Germinal center (tissue), 1 donor: ENCODE results near the gene CHKB.
"Not testable (repeated sequence)": the region's sequence is repeated elsewhere in the genome, so short reads cannot be mapped to it uniquely, and the experiment has no call there.

Experiments used
- DNase-seq: peaks from one replicate; pipeline ENCODE4 v3.0.0; 2012; ENCODE audit warnings: mixed read lengths, low spot score

CHKB gene, protein sequence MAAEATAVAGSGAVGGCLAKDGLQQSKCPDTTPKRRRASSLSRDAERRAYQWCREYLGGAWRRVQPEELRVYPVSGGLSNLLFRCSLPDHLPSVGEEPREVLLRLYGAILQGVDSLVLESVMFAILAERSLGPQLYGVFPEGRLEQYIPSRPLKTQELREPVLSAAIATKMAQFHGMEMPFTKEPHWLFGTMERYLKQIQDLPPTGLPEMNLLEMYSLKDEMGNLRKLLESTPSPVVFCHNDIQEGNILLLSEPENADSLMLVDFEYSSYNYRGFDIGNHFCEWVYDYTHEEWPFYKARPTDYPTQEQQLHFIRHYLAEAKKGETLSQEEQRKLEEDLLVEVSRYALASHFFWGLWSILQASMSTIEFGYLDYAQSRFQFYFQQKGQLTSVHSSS

DNA sequence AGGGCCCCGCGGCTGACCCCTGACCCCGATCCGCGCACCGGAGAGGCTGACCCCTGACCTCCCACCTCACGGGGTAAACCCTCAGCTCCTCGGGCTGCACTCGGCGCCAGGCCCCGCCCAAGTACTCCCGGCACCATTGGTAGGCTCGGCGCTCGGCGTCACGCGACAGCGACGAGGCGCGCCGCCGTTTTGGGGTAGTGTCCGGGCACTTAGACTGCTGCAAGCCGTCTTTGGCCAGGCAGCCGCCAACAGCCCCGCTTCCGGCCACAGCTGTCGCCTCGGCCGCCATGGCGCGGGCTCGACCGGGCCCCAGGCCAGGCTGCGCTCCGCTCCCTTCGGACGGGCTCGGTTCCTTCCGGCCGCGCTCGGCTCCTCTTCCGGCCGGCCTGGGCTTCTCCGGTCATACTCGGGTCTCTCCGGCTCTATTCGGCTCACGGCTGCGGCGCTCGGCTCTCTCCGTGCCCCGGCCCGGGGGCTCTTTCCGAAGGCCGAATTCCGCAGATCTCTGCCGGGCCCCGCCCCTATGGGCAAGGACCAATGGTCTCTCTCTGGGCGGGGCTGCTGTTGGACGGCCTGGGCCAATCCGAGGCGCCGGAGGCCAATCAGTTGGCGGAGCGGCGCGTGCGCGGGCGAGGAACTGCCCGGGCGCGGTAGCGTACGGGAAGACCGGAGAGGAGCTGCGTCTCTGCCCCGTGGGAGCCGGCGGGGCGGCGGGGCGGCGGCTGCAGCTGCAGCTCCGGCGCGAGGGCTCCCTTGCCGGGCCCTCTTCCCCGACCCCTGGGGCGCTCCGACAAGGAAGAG, at the start of gene CHKB:
CHKB (minus strand) TSS at position 357 of the 801 bp plus-strand sequence; CDS start at position 289, 68 bp downstream.
- DNase-seq = peak; percentile 99

DNA sequence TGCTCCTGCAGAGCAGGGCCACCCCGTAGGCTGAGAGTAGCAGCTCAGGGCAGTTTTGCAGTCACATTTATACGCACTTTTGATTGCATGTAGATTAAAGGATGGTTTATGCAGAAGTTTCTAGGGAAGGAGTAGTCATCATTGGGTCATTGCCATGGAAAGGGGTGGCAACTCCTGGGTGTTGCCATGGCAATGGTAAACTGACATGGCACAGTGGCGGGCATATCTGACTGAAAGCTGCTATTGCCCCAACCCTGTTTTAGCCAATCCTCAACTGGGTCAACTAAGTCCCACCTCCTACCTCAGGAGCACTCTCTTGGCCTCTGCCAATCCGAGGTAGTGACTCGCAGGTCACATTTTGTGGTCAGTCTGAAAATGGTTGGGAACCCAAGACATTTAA, 47.7 kb upstream of the CHKB start:
- no peak for DNase-seq

DNA sequence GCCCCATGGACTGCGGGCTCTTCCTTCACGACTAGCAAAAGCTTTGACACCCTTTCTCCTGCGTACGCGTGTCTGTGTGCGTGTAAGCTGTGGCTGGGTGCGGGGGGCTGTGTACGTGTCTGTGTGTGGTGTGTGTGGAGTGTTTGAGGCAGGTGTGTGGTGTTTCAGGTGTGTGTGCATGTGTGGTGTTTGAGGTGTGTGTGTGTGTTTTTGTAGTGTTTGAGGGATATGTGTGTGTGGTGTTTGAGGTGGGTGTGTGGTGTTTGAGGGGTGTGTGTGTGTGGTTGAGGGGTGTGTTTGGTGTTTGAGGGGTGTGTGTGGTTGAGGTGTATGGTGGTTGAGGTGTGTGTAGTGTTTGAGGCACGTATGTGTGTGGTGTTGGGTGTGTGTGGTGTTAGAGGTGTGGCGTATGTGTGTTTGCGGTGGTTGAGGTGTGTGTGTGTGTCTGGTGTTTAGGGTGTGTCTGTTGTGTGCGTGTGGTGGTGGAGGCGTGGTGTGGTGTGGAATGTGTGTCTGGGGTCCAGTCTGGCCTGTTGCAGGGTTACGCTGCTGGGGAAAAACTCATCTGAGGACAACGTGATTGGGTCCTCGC, 46.0 kb upstream of the CHKB start:
- DNase-seq = no peak

DNA sequence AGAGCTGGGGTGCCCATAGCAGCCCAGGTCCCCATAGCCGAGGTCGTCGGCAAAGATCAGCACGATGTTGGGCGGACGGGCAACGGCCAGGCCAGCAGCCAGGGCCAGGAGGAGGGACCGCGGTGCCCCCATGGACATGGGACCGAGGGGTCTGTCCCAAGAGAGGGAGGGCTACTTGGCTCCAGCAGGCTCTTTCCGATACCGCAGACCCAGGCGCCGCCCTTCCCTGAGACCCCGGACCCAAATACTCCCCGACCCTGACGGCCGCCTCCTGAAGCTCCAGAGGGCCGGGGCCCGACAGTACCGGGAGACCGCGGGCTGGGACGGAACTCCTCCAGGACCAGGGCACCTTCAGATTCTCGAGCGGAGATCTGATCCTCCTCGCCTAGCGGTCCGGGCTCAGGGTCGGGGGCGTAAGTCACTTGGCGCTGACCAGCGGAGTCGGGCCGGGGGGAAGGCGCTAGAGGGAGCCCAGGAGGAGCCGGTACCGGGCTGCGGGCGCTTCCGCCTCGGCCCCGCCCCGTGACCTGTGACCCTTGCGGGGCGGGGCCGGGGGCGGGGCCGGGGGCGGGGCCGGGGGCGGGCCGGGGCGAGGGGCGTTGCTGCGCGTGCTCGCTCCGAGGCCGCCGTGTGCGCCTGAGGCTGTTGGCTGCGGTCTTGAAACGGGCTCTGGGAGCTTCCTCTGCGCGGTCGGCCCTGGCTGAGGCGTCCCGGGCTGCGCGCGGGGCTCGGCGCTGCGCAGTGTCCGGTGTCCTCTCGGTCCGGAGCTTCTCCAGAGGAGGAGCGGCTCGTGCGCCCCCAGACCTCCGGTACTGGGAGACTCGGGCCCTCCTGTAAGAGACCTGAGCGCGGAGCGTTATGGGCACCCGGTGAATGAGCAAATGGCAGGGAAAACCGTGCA, 45.2 kb upstream of the CHKB start, which contains the start of gene ARSA:
ARSA (minus strand) TSS at position 511 of the 901 bp plus-strand sequence; CDS start at position 138, 373 bp downstream.
- peak; percentile 84 for DNase-seq

DNA sequence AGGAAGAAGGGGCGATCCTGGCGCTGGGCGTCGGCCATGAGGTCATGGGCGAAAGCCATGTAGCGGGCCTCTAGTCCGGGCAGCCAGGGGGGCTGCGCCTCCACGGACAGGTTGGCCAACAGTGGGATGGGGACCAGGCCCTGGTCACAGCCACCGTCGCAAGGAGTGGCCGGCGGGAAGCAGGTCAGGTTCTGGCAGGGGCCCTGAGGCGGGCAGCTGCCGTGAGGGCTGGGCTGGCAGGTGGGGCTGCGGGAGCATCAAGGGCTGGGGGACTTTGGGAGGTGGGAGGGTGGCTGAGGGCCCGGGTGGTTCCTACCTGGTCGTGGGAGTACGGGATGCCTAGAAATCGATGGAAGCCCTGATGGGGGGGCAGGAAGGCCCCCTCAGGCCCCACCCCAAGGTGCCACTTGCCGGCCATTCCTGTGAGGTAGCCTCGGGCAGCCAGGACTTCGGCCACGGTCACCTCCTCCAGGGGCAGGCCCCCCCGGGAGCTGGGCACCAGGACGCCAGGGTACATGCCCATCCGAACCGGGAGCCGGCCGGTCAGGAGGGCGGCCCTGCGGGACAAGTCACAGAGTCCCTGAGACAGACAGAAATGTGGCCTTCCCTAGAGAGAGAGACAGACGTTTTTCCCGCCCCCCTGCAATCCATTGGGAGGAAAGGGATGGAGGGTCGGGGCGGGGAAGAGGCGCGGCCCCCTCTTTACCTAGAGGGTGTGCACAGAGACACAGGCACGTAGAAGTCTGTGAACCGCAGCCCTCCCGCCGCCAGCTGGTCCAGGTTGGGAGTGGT, 44.4 kb upstream of the CHKB start:
- no peak for DNase-seq

DNA sequence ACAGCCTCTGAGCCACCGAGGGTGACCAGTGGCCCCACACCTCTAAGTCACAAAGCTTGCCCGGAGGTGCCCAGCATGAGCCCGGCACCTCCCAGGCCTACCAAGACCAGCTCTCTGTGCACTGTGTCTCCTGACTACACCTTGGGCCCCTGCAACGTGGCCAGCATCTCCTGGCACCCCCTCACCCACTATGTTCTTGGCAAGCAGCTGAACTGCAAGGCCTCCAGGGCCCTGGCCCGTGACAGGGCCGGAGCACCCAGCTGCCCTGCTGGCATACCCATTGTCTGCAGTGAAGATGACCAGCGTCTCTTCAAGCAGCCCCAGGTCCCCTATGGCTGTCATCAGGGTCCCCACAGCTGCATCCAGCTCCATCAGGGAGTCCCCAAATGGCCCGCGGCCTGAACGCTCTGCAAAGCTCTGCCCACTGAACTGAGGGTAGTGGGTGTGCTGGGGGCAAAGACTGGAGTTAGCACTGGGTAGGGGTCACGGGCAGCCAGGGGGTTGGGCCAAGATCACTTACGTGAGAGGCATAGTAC, 43.7 kb upstream of the CHKB start:
- no peak for DNase-seq

DNA sequence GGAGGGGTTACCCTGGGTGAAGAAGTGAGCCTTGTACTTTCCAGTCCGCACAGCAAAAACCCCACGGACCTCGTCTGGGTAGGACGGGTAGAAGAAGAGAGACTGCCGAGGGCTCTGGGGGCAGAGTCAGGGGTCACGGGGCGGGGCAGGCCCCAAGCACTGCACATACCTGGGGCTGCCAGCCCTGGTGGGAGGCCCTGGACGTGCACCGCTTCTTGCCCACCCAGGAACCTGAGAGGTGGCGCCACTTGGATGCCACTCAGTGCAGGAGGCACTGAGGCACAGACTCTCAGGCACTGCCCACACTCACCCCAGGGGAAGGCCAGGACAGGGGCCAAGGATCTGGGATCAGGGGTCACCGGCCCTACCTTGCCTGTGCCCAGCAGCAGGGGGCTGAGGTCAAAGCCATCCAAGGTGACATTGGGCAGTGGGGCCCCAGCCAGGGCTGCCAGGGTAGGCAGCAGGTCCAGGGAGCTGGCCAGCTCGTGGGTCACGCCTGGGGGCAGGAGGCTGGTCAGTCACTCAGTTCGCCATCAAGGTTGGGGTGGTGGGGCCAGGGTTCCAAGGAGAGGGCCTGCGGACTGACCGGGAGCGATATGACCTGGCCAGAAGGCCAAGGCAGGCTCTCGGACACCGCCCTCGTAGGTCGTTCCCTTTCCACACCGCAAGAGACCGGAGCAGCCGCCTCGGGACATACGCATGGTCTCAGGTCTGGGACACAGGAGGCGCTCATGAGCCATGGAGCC, 43.1 kb upstream of the CHKB start:
- DNase-seq = no peak

DNA sequence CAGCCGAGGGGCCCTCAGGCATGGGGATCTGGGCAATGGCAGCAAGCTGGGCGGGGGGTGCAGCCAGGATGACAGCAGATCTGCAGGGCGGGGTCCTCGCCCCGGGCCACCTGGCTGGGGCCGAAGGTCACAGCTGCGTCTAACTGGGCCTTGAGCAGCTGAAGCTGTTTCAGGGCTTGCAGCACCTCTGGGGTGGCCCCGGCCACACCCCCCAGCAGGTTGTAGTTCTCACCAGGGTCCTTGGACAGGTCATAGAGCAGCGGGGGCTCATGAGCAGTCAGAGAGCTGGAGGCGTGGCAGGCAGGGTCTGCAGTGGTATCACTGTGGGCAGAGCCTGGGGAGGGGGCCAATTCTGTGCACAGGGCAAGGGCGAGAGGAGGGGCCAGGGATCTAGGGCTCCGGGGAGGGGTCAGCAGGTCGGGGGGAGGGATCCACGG, 42.5 kb upstream of the CHKB start:
- DNase-seq = no peak

DNA sequence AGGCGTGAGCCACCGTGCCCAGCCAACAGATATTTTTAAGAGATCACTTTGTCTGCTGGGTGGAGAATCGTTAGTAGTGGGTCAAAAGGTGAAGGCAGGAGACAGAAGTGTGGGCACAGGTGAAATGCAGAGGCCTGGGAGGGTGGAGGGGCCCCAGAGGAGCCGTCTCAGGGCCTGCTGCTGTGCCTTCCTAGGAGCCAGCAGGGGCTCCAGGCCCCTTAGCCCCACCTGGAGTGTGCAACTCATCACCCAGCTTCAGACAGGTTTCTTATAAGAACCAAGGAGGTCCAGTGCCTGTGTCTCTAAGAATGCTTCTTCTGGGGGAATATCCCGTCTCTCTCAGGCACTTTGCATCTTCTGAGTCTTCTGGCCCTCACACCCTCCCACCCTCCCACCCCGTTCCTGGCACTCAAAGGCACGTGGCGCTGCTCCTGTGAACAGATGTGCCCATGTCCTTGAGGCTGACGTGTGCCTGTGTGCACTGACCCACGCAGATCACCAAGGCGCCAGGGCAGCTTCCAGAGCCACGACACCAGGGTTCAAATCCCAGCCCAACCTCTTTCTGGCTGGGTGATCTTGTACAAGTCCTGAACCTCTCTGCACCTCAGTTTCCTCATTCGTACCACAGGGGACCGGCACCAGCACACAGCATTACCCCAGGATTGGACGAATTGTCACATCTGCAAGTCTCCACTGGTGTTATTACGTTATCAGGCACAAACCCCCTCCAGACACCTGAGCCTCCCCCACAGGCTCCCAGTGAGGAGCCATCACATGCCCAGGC, 41.9 kb upstream of the CHKB start:
- no peak for DNase-seq

DNA sequence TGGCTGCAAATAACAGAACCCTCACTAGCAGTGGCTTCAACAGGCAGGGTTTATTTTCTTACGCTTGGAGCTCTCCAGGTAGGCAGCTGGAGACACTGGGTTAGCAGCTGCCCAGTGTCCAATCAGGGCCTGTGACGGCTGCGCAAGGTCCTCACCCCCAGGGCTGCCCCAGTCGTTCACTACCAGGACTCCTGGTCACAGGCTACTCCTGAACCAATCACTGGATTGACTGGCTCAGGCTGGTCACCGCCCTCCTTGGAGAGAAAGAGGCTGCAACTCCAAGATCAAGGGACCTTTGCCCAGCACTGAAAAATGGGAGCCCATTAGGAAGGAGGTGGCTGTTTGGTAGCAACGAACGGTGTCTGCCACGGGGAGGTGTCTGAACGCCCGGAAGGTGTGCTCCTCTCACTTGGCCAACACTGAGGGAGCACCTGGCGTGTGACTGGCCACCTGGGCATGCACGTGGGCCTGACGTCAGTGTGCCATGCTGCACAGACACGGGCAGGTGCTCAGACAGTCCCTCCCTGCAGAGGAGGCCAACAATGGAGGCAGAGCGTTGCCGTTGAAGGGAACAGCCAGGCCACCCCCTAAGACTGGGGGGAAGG, 40.2 kb upstream of the CHKB start:
- DNase-seq = no peak

DNA sequence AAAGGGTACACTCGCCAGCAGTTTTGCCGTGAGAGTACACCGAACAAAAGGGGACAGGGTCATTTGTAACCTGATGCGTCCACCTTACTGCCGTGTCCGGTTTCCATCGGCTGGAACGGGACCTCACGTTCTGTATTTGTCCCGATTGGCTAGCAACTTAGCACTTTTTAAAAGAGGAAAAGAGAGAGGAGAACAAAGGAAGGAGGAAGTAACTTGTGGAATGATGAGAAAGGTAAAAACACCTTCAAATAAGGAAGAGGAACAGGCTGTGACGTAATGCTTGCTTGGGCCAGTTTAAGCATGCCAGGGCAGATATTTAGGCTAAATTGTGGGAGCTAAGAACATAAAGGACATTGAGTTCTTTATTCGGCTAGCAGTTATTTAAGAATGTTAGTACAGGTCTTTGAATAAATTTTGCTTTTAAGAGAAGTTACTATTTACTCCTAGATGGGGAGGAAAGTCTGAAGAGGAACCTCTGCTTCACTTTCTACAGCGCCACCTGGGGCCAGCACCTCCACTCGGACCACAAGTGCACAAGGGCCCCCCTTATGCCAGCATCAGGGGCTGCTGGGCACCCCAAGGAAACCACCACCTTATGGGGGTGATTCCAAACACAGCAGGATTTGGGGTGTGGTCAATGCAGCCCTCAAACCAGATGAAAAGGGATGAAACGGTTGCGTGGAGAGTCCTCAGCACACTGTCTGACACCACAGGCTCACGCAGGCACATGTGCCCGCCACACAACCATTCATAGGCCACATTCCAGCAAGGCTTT, 39.5 kb upstream of the CHKB start:
- no peak for DNase-seq

DNA sequence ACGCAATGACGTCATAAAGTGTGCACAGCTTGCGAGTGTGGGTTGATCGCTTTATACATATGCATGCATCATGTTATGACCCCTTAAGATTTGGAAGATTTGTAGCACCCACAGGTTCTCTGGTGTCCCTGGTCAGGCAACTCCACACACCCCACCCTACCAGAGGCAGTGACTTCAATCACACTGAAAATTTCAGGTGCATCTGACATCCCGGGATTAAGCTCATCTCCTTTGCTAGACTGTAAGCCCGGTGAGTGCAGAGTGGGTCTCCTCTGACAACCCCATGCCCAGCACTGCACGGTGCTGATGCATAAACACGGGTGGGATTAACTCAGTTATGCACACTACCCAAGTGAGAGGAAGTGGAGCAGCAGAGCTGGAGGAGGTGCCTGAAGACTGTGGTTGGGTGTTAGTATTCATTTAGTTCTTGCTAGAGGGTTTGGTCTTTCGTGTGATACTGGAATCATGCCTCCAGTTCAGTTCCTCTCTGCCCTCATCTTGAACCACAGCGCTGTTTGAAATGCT, 38.8 kb upstream of the CHKB start:
- no peak for DNase-seq

DNA sequence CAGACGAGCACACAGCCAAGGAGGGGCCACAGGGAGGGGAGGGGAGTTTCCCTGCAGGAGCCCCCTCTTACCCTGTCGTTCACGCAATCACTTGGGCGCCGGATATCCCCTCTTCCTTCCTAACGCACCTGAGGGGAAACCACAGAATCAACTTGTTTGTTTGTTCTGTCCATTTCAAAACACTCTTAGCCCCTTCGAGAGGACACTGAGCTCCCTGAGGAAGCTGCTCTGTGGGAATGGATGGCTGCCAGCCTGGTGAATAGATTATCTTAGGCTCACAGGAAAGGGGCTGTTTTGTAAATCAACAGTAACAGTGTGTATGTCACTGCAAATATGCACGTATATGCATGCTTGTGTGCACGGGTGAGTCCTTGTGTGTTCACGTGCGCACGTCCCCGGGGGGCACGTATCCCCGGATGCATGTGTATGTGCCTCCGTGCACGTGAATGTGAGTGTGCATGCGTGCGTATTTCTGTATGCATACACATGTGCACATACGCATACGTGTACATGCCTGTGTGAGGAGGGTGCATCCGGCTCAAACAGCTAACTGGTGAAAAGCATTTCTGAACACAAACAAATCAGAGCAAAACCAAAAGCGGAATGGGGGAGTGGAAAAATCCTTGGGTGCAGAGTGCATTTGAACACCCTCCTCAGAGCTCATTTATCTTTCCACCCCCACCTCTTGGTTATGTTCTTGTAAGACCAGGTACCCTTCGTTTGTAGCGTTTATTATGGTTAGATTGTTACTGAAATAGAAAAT, 38.1 kb upstream of the CHKB start:
- DNase-seq = peak; percentile 81

DNA sequence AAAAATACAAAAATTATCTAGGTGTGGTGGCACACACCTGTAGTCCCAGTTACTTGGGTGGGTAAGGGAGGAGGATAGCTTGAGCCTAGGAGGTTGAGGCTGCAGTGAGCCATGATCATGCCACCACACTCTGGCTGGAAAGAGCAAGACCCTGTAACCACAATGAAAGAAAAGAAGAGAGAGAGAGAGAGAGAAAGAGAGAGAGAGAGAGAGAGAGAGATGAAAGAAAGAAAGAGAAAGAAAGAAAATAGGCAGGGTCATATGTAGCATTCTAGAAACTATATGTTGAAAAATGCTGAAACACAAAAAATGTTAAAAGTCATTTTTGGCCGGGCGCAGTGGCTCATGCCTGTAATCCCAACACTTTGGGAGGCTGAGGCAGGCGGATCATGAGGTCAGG, 31.6 kb upstream of the CHKB start:
- not testable (repeated sequence) for DNase-seq

DNA sequence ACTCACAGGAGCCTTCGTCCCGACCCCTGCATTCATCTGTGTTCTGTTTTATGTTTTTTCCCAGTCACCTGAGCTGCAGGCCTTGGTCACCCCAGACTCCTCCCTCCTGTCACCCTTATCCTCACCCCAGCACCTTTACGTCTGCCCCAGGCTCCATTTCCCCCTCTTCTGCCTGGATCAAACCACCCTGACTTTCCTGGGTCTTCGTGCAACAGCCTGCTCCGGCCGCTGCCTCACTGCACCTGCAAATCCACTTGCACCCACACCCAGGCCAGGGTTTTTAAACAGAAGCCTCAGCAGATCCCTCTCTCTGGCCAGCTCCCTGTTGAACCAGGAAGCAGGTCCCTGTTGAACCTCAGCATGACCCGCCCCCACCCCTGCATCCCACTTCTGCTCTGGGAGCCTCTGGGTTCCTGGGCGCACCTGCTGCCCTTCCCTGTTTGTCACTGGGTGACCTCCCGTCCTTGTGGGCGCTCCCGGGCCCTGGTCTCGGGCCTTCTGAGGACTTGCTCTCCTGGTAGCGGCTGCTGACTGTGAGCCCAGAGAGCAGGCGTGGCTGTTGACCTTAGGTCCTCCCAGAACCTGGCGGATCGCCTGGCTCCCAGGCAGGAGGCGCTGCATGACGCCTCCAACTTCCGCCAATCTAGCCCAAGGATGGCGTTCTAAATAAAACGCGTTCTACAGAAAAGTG, 30.8 kb upstream of the CHKB start:
- DNase-seq = no peak
